HEK293T (cell line): Measurements from ENCODE around the gene CACNA1G.

Source experiments
- CTCF ChIA-PET: fragments of 350-600 bp; formaldehyde crosslinking; extraction: SDS; loops from one replicate; lab custom pipeline; 2021; ENCODE audit warnings: antibody characterized with exemption, inconsistent platforms; lab: Yijun Ruan, JAX
- POLR2A ChIA-PET: fragments of 350-600 bp; formaldehyde crosslinking; extraction: SDS; loops from one replicate; lab custom pipeline; 2020; ENCODE audit warnings: antibody characterized with exemption, inconsistent platforms; lab: Yijun Ruan, JAX
- DNase-seq: peaks from one replicate; pipeline ENCODE4 v3.0.0; 2012; ENCODE audit warnings: mixed read lengths; ENCODE audit errors: extremely low spot score
- ARNT ChIP-seq: fragments of 450-650 bp; IDR thresholded peaks from 2 replicates; pipeline ENCODE4 v1.6.1; 2017; ENCODE audit warnings: mild to moderate bottlenecking
- BHLHE40 ChIP-seq: fragments of 450-650 bp; IDR thresholded peaks from 2 replicates; pipeline ENCODE4 v1.6.1; 2016; ENCODE audit warnings: mild to moderate bottlenecking, moderate library complexity, borderline replicate concordance
- CTBP1 ChIP-seq: fragments of 450-650 bp; IDR thresholded peaks from 2 replicates; pipeline ENCODE4 v1.6.1; 2016; ENCODE audit warnings: borderline replicate concordance
- ELF4 ChIP-seq: fragments of 450-650 bp; IDR thresholded peaks from 2 replicates; pipeline ENCODE4 v1.6.1; 2017; ENCODE audit warnings: antibody characterized with exemption
- FOXA1 ChIP-seq: fragments of 450-650 bp; IDR thresholded peaks from 2 replicates; pipeline ENCODE4 v1.6.1; 2016; ENCODE audit warnings: mild to moderate bottlenecking
- FOXK2 ChIP-seq: fragments of 450-650 bp; IDR thresholded peaks from 2 replicates; pipeline ENCODE4 v1.6.1; 2016; ENCODE audit warnings: mild to moderate bottlenecking
- FOXM1 ChIP-seq: fragments of 450-650 bp; IDR thresholded peaks from 2 replicates; pipeline ENCODE4 v1.6.1; 2017; ENCODE audit warnings: mild to moderate bottlenecking, borderline replicate concordance
- HDGF ChIP-seq: fragments of 450-650 bp; IDR thresholded peaks from 2 replicates; pipeline ENCODE4 v1.6.1; 2017; ENCODE audit warnings: antibody characterized with exemption, borderline replicate concordance
- L3MBTL2 ChIP-seq: fragments of 450-650 bp; conservative IDR thresholded peaks from 2 replicates; pipeline ENCODE4 v1.6.1; 2016; ENCODE audit warnings: mild to moderate bottlenecking
- LEF1 ChIP-seq: fragments of 450-650 bp; IDR thresholded peaks from 2 replicates; pipeline ENCODE4 v1.6.1; 2017; ENCODE audit warnings: mild to moderate bottlenecking, borderline replicate concordance
- NFRKB ChIP-seq: fragments of 450-650 bp; IDR thresholded peaks from 2 replicates; pipeline ENCODE4 v1.6.1; 2016; ENCODE audit warnings: mild to moderate bottlenecking, moderate library complexity
- SP1 ChIP-seq: fragments of 450-650 bp; IDR thresholded peaks from 2 replicates; pipeline ENCODE4 v1.6.1; 2017
- SUZ12 ChIP-seq: fragments of 450-650 bp; IDR thresholded peaks from 2 replicates; pipeline ENCODE4 v1.6.1; 2016; ENCODE audit warnings: mild to moderate bottlenecking
- TARDBP ChIP-seq: fragments of 450-650 bp; IDR thresholded peaks from 2 replicates; pipeline ENCODE4 v1.6.1; 2016
- ZNF384 ChIP-seq: fragments of 450-650 bp; IDR thresholded peaks from 2 replicates; pipeline ENCODE4 v1.6.1; 2016
- TF ChIP-seq, protein P1 (sequence below): fragments of 450-650 bp; IDR thresholded peaks from 2 replicates; pipeline ENCODE4 v1.6.1; 2016

CACNA1G gene

DNA sequence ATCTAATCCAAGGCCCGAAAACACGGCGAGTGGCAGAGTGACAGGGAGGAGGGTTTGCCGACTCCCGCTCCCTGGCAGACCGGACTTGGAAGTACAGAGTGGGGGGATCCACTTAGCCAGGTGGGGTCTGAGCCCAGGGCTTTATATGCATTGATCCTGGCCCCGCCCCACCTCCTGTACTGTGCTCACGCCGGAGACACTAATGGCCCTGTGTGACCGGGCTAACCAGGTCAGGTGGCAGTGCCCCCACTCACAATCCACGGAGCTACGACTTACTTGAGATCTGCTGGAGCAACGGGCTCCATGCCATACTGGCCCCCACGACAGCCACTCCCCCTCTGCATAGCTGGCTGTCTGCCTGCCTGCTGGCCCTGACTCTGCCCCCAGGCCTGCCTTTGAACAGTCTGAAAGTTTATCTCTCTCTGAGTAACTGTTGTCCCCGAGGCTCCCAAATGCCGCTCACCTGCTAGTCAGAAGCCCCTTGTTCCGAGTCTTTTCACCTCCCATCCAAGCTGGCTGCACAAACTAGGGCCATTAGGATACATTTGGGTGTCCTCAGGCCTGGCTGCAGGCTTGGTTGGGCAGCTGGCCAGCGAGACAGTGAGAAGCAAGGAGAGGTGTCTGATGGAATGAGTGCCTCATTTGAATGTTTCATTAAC, 28.0 kb downstream of the CACNA1G start:
- TF ChIP-seq TARDBP (no peak), L3MBTL2 (no peak), LEF1 (no peak), SP1 (no peak), ELF4 (no peak), FOXK2 (no peak), ARNT (no peak), FOXM1 (no peak), ZNF384 (no peak), BHLHE40 (no peak), NFRKB (no peak), FOXA1 (no peak), SUZ12 (no peak), HDGF (no peak), CTBP1 (no peak)
- TF ChIP-seq, protein P1, sequence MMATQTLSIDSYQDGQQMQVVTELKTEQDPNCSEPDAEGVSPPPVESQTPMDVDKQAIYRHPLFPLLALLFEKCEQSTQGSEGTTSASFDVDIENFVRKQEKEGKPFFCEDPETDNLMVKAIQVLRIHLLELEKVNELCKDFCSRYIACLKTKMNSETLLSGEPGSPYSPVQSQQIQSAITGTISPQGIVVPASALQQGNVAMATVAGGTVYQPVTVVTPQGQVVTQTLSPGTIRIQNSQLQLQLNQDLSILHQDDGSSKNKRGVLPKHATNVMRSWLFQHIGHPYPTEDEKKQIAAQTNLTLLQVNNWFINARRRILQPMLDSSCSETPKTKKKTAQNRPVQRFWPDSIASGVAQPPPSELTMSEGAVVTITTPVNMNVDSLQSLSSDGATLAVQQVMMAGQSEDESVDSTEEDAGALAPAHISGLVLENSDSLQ: no peak
- POLR2A ChIA-PET: interaction anchor here (0.9 kb wide), 1 partner anchor 9 kb away, joined by 3 read pairs; no protein-coding TSS in a partner anchor
- CTCF ChIA-PET: no interaction called here
- no peak for DNase-seq

DNA sequence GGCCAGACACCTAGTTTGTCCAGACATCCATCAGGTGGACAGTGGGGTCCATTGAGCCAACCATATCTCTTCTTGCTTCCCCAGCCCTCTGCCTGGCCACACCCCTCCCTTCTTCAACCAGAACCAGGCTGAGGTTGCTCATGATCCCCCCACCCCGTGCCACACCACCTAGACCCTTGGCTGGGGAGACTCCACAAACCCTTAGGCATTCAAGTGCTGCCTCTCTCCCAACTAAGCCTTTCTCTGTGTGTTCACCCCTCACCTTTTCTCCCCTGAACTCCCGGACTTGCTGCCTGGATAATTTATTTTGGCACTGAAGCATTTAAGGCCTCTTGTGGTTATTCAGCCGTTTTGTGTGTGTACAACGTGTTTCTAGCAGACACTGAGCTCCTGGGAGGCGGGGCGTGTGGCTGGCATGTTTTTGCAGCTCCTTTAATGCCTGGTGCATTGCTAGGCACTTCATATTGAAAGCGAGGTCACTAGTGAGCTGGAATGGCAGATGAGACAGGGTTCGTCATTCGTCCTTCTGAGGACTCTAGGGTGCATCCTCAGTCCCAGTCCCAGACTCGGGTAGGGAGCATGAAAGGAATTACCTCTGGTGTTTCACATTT, 28.7 kb downstream of the CACNA1G start:
- ChIA-PET POLR2A (interaction anchor here (0.9 kb wide), 1 partner anchor 10 kb away, joined by 3 read pairs; no protein-coding TSS in a partner anchor), CTCF (no interaction called here)
- no peak for TF ChIP-seq ZNF384
- no peak for TF ChIP-seq TARDBP
- TF ChIP-seq, protein P1: no peak
- TF ChIP-seq ELF4: no peak
- no peak for TF ChIP-seq FOXK2
- TF ChIP-seq LEF1: no peak
- TF ChIP-seq NFRKB: no peak
- no peak for TF ChIP-seq ARNT
- TF ChIP-seq BHLHE40: no peak
- TF ChIP-seq SUZ12: no peak
- no peak for TF ChIP-seq FOXA1
- TF ChIP-seq SP1: no peak
- no peak for TF ChIP-seq L3MBTL2
- no peak for TF ChIP-seq HDGF
- no peak for TF ChIP-seq CTBP1
- DNase-seq: no peak

DNA sequence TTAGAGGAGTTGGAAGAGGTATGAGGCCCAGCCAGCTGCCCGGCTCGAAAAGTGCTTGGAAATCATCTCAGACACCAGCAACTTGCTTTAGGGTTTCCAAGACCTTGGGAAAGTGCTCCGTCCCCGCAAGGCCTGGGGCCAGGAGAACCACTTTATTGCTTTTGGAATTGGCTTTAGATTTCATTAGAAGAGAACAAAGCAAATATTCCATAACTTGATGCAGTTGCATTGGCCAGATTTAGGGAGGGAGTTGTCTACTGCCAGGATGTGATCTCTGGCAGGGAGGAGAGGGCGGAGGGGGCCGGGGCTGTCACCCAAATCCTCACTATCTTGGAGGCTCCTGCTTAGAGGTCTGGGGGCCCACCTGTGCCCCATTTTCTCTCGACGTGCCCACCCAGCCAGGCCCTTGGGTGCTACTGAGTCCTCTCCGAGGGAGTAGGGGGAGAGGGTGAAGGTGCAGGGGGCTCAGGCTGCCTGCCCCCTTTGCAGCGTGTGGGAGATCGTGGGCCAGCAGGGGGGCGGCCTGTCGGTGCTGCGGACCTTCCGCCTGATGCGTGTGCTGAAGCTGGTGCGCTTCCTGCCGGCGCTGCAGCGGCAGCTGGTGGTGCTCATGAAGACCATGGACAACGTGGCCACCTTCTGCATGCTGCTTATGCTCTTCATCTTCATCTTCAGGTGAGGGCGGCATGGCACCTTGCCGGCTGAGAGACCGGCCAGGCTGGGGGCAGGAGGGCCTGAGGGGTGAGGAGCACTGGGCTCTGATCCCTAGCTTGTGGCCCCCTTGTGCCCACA, 30.6 kb downstream of the CACNA1G start:
- ChIA-PET CTCF (interaction anchor here (1.1 kb wide), 1 partner anchor 8 kb away, joined by 3 read pairs; no protein-coding TSS in a partner anchor), POLR2A (no interaction called here)
- DNase-seq: no peak
- no peak for TF ChIP-seq SP1
- TF ChIP-seq BHLHE40: no peak
- no peak for TF ChIP-seq SUZ12

DNA sequence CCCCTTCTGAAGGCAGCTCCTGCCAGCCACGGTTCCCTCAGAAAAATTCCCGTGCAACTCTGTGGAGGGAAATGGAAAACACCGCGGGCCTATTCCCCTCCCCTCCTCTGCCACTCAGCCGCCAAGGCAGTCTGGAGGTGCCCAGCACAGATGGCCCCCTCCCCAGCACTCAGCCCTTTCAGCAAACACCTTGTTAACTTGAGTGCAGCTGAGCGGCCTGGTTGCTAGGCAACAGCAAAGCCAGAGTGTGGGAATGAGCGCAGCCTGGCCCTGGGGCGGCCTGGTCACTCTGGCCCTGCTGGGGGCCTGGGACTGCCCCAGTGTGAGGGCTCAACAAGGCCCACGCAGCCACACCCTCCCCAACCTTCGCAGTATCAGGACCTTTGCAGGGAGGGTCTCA, 32.8 kb downstream of the CACNA1G start:
- CTCF ChIA-PET: no interaction called here

DNA sequence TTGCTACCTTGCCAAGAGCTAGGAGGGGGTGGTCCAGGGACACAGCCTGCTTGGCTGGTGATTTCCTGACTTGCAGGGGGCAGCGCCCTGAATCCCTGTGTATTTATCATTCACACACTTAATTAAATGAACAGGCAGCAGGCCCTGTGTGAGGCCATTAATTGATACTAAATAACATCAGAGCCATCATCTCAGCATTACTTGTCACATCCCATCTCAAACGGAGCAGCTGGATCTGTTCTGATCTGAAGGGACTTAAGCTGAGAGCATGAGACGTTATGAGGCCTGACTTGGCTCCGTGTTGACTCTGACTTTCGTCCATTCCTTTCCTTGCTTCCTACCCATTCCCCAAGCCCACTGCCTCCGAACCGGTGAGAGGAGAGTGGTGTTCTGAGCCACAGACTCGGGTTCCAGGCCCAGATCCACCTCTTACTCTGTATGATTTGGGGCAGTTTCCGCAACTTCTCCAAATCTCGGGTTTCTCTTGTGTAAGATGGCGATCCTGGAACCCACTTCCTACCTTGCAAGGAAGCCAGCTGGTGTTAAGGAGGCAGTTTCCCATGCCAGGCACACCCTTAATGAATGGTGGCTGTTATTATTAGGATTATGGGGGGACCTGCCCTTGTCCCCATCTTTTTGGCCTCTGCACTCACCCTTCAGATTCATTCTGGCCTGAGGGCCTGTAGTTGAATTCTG, 33.8 kb downstream of the CACNA1G start:
- ChIA-PET POLR2A (no interaction called here), CTCF (no interaction called here)
- no peak for DNase-seq
- no peak for TF ChIP-seq L3MBTL2
- no peak for TF ChIP-seq LEF1
- no peak for TF ChIP-seq TARDBP
- TF ChIP-seq, protein P1: no peak
- no peak for TF ChIP-seq SP1
- TF ChIP-seq ELF4: no peak
- TF ChIP-seq HDGF: no peak
- TF ChIP-seq FOXK2: no peak
- TF ChIP-seq ARNT: no peak
- no peak for TF ChIP-seq ZNF384
- no peak for TF ChIP-seq BHLHE40
- TF ChIP-seq FOXA1: no peak
- no peak for TF ChIP-seq CTBP1
- no peak for TF ChIP-seq NFRKB
- no peak for TF ChIP-seq SUZ12
- no peak for TF ChIP-seq FOXM1

More for the DNA sequence above, 32.8 kb downstream of the CACNA1G start:
- no peak for DNase-seq
- POLR2A ChIA-PET: no interaction called here
- TF ChIP-seq ARNT (no peak), FOXK2 (no peak), FOXA1 (no peak)
- TF ChIP-seq, protein P1: no peak
